UCSD-AML1 (cell line): Measurements from ENCODE around the gene S100A3.
A peak's percentile ranks its signal among the peaks of the same experiment; 100 is the strongest.

Experiments used
- DNase-seq: peaks from one replicate; lab custom pipeline; 2025; ENCODE audit not compliant: unreplicated experiment; lab: John Stamatoyannopoulos, UW

Gene S100A3

DNA sequence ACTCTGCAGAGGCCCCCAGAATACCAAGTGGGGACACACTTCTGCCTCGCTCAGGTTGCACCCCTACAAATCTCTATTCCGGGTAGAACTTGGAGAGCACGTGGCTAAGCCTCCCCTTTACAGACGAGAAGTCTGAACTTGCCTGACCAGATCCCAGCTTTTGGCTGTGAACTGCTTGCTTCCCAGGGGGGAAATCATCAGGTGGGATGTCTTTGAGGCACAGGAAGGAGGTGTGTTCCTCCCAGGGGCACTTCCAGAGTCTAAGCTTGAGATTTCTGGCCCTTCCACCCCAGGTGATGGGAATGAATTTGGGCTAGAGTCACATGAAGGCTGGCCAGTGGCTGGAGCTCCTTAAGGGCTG is 1.3 kb upstream of the S100A3 start:
- DNase-seq, result no peak

DNA sequence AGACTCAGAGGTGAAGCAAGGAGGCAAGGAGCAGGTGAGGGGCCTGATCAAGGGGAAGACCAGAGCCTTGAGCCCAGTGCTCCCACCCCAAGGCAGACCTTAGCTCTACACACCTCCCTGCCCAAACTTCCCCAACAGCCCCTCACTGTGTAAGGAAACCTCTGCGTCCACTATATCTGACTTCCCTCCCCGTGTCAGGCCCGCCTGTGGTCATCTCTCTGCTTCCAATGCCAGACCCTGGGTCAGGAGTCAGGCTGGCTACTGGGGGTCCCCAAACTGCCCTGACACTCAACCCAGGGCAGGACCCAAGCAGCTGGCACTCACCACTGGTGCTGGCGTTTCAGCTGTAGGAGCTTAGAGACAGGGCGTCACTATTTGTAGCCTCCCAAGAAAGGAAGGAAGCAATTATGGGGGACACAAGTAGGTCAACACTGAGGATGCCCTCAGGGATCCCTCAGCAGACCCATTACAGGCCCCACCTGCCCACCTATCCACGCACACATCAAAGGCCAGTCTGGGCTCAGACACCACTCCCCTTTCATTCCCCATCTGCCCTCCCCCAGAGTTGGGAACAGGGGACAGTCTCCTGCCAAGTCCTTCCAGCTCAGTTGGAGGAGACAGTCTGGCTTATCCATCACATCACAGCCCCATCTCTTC is 811 bp upstream of the S100A3 start:
- DNase-seq, result no peak

DNA sequence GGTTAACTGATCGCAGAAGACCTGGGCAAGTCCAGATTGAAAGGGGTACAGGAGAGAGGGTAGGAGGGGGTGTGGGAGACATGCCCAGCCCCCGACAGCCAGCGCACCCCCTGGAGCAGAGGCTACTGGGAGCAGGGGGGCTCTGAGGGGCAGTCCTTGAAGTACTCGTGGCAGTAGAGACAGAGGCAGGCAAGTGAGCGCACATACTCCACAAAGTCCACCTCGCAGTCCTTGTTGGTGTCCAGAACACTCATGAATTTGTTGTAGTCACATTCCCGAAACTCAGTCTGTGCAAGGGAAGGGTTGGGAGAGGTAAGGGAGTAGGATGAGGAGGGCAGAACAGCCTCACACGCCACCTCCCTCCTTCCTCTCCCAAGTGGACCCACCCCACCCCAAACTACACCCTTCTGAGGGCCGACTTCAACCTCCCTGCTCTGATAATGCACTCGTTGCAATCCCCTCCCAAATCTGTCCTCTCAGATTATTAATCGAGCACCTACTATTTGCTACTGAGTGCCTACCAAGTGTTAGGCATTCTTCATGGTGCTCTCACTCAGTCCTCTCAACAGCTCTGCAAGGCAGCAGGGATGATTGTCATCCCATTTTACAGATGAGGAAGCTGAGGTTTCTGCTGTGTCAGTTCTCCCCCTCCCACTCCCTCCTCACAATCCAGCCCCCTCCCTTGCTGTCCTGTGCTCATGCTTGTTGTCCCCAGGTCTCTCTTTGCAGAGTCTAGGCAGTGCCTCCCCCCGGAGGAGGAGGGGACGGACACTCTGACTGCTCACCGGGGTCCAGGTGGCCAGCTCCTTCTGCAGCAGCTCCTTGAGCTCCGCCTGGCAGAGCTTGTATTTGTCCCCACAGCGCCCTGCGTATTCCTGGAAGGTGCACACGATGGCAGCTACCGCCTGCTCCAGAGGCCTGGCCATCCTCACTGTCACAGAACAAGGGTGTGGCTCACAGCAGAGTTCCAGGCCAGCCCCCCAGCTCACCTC is 1.2 kb downstream of the S100A3 start:
- no peak for DNase-seq

- DNase-seq, result no peak
Observed at GRCh38 chr1:153546796-153547559, 2.1 kb downstream of the S100A3 start.

GRCh38 chr1:153546371-153546770 is 2.7 kb downstream of the S100A3 start:
- DNase-seq, result no peak

GRCh38 chr1:153545067-153546055 is 3.7 kb downstream of the S100A3 start, which contains the start of gene S100A4:
Gene S100A4, minus strand, starts transcription at chr1:153545806. Its CDS starts 1,012 bp downstream, at chr1:153544794.
- peak; percentile 93 for DNase-seq

GRCh38 chr1:153544453-153545066 is 4.5 kb downstream of the S100A3 start:
- DNase-seq, result no peak

- no peak for DNase-seq
Observed at GRCh38 chr1:153543736-153544135, 5.3 kb downstream of the S100A3 start.

- DNase-seq, result no peak
Observed at GRCh38 chr1:153542956-153543711, 5.9 kb downstream of the S100A3 start.

GRCh38 chr1:153541641-153542590 is 7.1 kb downstream of the S100A3 start:
- DNase-seq, result no peak

- DNase-seq, result peak; percentile 48
Observed at GRCh38 chr1:153540394-153541361, 8.4 kb downstream of the S100A3 start, which contains the start of gene S100A5. Gene S100A5, minus strand, starts transcription at chr1:153540934. Its CDS starts 743 bp downstream, at chr1:153540191.

GRCh38 chr1:153539395-153540093 is 9.5 kb downstream of the S100A3 start:
- DNase-seq, result no peak

GRCh38 chr1:153538315-153538821 is 10.7 kb downstream of the S100A3 start:
- DNase-seq, result no peak

DNA sequence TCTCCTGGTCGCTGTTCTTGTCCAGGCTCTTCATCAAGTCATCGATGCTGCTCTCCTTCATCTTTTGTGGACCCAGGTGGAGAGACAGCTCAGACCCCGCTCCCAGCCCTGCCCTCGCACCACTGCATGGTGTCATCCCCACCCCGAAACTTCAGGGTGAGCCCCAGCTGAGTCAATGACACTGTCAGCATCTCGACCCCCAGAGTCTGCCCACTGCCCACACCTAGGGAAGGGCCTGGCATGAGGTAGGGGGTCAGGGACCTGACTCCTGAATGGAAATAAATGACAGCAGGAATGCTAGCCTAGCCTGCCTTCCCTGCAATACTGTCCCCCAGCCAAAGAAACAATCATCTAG is 11.7 kb downstream of the S100A3 start:
- no peak for DNase-seq

DNA sequence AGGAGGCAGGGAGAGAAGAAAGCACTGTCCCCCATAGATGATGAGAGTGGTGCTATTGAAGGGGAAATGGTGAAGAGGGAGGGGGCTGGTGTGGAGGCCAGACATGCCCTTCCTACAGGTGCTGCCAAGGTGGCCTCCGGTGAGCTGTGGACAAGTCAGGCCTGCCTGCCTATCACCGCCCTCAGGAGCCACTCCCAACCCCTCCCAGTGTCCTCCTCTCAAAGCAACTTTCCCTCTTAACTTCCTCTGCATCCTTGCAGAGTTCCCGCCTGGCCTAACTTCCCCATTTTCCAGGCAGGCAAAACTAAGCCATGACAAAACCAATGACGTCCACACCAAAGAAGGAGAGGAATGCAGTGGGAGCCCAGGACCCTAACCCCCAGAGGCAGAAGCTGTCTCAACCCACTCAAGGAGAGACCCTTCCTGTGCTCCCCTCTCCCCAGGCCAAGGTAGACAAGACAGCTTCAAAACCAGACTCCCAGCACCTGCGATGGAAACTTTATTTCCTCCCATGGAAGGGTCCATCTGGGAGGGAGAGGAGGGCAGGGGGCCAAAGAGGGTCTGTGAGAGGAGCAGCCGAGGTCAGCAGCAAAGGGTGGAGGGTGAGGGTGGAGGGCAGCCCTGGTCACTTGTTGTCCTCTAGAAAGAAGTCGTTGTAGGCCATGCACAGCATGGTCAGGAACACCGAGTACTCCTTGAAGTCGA is 12.2 kb downstream of the S100A3 start:
- no peak for DNase-seq
